SK-N-SH (cell line): ENCODE data around the gene MUC7.

Source experiments
- FOXJ3 ChIP-seq: sonication (generic); formaldehyde crosslinking; IDR thresholded peaks from 2 replicates; pipeline ENCODE4 v1.5.1; 2020; ENCODE audit warnings: mild to moderate bottlenecking, missing genetic modification reagents
- POLR2AphosphoS5 ChIP-seq: IDR thresholded peaks from 2 replicates; pipeline ENCODE4 v1.6.1; 2012; ENCODE audit warnings: low read depth, low read length
- RXRA ChIP-seq: IDR thresholded peaks from 2 replicates; pipeline ENCODE4 v1.4.0; 2012; ENCODE audit warnings: low read depth, mild to moderate bottlenecking, borderline replicate concordance
- SMC3 ChIP-seq: IDR thresholded peaks from 2 replicates; pipeline ENCODE4 v1.6.1; 2012; ENCODE audit warnings: low read depth, low read length, improper control_type of control experiment
- TF ChIP-seq, protein P1 (sequence below): fragments of 200-600 bp; sonication (generic); IDR thresholded peaks from 2 replicates; pipeline ENCODE4 v1.6.1; 2017; ENCODE audit warnings: antibody characterized with exemption, mild to moderate bottlenecking, moderate library complexity

DNA sequence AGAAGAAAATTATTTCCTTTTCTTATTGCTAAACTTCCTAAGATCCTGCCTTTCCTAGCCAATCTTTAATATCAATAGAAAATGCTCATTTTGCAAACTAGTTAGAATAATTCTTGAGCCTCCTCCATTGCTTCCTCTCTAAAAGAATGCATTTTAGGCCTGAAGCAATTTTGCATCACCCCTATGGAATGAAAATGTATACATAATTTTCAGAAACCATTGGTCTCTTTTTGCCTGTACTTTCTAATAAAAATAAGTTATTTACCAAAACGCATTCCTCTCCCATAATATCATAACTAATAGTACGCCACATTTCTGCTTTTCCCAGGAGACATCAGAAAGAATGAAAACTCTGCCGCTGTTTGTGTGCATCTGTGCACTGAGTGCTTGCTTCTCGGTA is 1.7 kb downstream of the MUC7 start:
- TF ChIP-seq SMC3 (no peak), RXRA (no peak), POLR2AphosphoS5 (no peak), FOXJ3 (no peak)
- TF ChIP-seq, protein P1, sequence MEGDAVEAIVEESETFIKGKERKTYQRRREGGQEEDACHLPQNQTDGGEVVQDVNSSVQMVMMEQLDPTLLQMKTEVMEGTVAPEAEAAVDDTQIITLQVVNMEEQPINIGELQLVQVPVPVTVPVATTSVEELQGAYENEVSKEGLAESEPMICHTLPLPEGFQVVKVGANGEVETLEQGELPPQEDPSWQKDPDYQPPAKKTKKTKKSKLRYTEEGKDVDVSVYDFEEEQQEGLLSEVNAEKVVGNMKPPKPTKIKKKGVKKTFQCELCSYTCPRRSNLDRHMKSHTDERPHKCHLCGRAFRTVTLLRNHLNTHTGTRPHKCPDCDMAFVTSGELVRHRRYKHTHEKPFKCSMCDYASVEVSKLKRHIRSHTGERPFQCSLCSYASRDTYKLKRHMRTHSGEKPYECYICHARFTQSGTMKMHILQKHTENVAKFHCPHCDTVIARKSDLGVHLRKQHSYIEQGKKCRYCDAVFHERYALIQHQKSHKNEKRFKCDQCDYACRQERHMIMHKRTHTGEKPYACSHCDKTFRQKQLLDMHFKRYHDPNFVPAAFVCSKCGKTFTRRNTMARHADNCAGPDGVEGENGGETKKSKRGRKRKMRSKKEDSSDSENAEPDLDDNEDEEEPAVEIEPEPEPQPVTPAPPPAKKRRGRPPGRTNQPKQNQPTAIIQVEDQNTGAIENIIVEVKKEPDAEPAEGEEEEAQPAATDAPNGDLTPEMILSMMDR: no peak
